Activated CD4-positive, alpha-beta T cell treated with anti-CD3 and anti-CD28 coated beads for 36 hours (primary cell): ENCODE results near the gene EDEM1. TPM values are rescaled to one million over a fixed set of nuclear protein-coding genes. Genes with fewer than 3 reads are reported as not detected.
A peak's percentile ranks its signal among the peaks of the same experiment; 100 is the strongest.

Source experiments
- ATAC-seq: fragments of 200-7000 bp; cut with Tn5 transposase; one replicate; pipeline ENCODE4 v1.10.0; 2021; ENCODE audit warnings: mild to moderate bottlenecking, moderate library complexity
- CTCF ChIA-PET: fragments of 350-600 bp; sonication (Branson Sonifier 250); formaldehyde crosslinking; loops from one replicate; lab custom pipeline; 2021; ENCODE audit warnings: antibody characterized with exemption; lab: Charles Lee
- POLR2A ChIA-PET: fragments of 350-600 bp; sonication (Branson Sonifier 250); formaldehyde crosslinking; loops from one replicate; lab custom pipeline; 2021; ENCODE audit warnings: antibody characterized with exemption, inconsistent platforms; lab: Charles Lee
- DNase-seq: peaks from one replicate; pipeline ENCODE4 v3.0.0-alpha.2; 2020
- H3K27ac Mint-ChIP-seq: one replicate; pipeline ENCODE4 v1.8.0; 2021; ENCODE audit warnings: mixed read lengths
- H3K27me3 Mint-ChIP-seq: one replicate; pipeline ENCODE4 v1.8.0; 2021; ENCODE audit warnings: mixed read lengths
- H3K36me3 Mint-ChIP-seq: one replicate; pipeline ENCODE4 v1.8.0; 2021; ENCODE audit warnings: low read depth, mixed read lengths
- H3K4me1 Mint-ChIP-seq: one replicate; pipeline ENCODE4 v1.8.0; 2021; ENCODE audit warnings: mixed read lengths
- H3K4me3 Mint-ChIP-seq: one replicate; pipeline ENCODE4 v1.8.0; 2021; ENCODE audit warnings: mild to moderate bottlenecking, moderate library complexity, mixed read lengths
- H3K9me3 Mint-ChIP-seq: one replicate; pipeline ENCODE4 v1.8.0; 2021; ENCODE audit warnings: low read depth, mixed read lengths
- intact Hi-C, 2 experiments: fragments of 100-400 bp; cut with DNase I in 1 of 2; cut with micrococcal nuclease in 1 of 2; formaldehyde crosslinking; loops; one replicate each; pipeline versions ENCODE4 v1.14.2 to v1.15.1; 2022 to 2024; cut with DNase I, micrococcal nuclease
- total RNA-seq, 2 experiments: library from RNA; stranded (reverse); gene quantifications; one replicate each; pipeline ENCODE4 v1.2.3, GENCODE V29; 2021

Gene EDEM1
- total RNA-seq, 2 experiments from 2014 or later, result 105 to 175 TPM

- ATAC-seq (peak; percentile 20), DNase-seq (peak; percentile 70)
- Mint-ChIP-seq H3K36me3 (peaks cover 52% of the 10 kb centered on the region), H3K4me1 (peaks cover 36% of the 10 kb centered on the region), H3K27ac (peak overlapping the region; percentile 99), H3K4me3 (peak overlapping the region; percentile 99), H3K27me3 (no peaks in the 10 kb centered on the region), H3K9me3 (peaks cover 2% of the 10 kb centered on the region)
- intact Hi-C loops, result loop anchor here (1.0 to 10.0 kb wide), 4 partner anchors 9 to 696 kb away; partner anchors contain the start of gene ITPR1 (in 1 of the 2)
- CTCF ChIA-PET, result interaction anchor here (0.6 to 4.1 kb wide), 4 partner anchors 9 to 360 kb away, joined by 3 to 26 read pairs (median 4); no protein-coding TSS in a partner anchor
- POLR2A ChIA-PET, result interaction anchor here (0.7 to 3.6 kb wide), 6 partner anchors 9 to 208 kb away, joined by 3 to 31 read pairs (median 5); no protein-coding TSS in a partner anchor
Observed at GRCh38 chr3:5188419-5189221, 1.1 kb downstream of the EDEM1 start.

GRCh38 chr3:5190147-5190791 lies 2.8 kb downstream of the EDEM1 start:
- Mint-ChIP-seq H3K4me3 (peak overlapping the region; percentile 99), H3K27ac (peak overlapping the region; percentile 99), H3K9me3 (peaks cover 2% of the 10 kb centered on the region), H3K27me3 (no peaks in the 10 kb centered on the region), H3K4me1 (peaks cover 53% of the 10 kb centered on the region), H3K36me3 (peaks cover 65% of the 10 kb centered on the region)
- ATAC-seq (peak; percentile 8), DNase-seq (peak; percentile 62)
- intact Hi-C loops, result loop anchor here (1.0 to 10.0 kb wide), 4 partner anchors 210 to 765 kb away; partner anchors contain the start of gene ITPR1 (in 1 of the 2)
- ChIA-PET CTCF (no interaction called here), POLR2A (interaction anchor here (0.6 to 3.6 kb wide), 3 partner anchors 16 to 355 kb away, joined by 3 to 21 read pairs (median 5); no protein-coding TSS in a partner anchor)

GRCh38 chr3:5191555-5192304 lies 4.2 kb downstream of the EDEM1 start:
- no peak for DNase-seq
- H3K9me3 Mint-ChIP-seq, result peaks cover 2% of the 10 kb centered on the region
- H3K27me3 Mint-ChIP-seq, result no peaks in the 10 kb centered on the region
- intact Hi-C loops, result loop anchor here (5.0 to 10.0 kb wide), 3 partner anchors 284 to 767 kb away; partner anchors contain the start of gene ITPR1 (in 1 of the 2)
- H3K4me3 Mint-ChIP-seq, result peak overlapping the region; percentile 70
- H3K27ac Mint-ChIP-seq, result peak overlapping the region; percentile 98
- peaks cover 79% of the 10 kb centered on the region for H3K36me3 Mint-ChIP-seq
- ATAC-seq, result no peak
- peaks cover 62% of the 10 kb centered on the region for H3K4me1 Mint-ChIP-seq
- POLR2A ChIA-PET, result interaction anchor here (3.1 to 3.5 kb wide), 2 partner anchors 68 to 213 kb away, joined by 7 to 23 read pairs; partner anchors contain the start of gene BHLHE40
- CTCF ChIA-PET, result interaction anchor here (0.7 to 2.6 kb wide), 5 partner anchors 9 to 212 kb away, joined by 3 to 15 read pairs (median 6); partner anchors contain the start of gene BHLHE40

DNA sequence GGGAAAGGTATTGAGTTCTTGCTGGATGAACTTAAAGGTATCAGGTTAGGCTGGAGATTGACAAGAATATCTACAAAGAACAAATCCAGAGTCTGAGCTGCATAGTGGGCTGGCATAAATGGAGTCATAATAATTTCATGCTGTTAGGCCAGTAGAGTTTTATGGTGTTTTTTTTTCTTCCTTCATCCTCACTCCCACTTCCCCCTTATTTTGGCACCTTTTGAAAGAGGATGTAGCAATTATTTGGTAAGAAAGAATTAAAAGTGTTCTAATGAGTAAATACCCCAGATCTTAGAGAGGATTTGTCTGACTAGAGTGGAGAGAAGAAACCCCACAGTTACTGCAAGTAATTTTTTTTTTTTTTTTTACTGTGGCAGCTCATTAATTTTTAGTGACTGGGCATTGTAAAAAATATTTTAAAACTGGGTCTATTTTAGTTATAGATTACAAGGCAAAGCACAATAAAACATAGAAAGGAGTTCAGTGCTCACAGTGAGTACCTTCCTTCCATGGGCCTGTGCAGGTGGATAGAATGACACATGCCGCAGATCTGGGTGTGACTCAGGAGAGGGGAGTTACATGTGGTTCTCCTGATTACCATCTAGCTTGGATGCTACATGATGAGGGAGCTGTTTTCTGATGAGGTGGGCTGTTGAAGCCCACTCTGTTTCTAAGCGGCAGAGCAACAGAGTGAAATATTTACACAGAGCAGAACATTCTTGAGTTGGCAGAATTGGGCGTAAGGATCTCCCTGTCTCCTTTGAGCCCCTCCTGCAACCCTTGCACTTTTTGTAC lies 5.3 kb downstream of the EDEM1 start:
- no peaks in the 10 kb centered on the region for H3K27me3 Mint-ChIP-seq
- H3K4me3 Mint-ChIP-seq, result peak overlapping the region; percentile 70
- POLR2A ChIA-PET, result interaction anchor here (3.1 to 3.5 kb wide), 2 partner anchors 69 to 214 kb away, joined by 7 to 23 read pairs; partner anchors contain the start of gene BHLHE40
- H3K36me3 Mint-ChIP-seq, result peaks cover 88% of the 10 kb centered on the region
- peak overlapping the region; percentile 98 for H3K27ac Mint-ChIP-seq
- peaks cover 2% of the 10 kb centered on the region for H3K9me3 Mint-ChIP-seq
- DNase-seq (peak; percentile 76), ATAC-seq (peak; percentile 16)
- CTCF ChIA-PET, result interaction anchor here (0.6 to 2.6 kb wide), 9 partner anchors 10 to 351 kb away, joined by 3 to 15 read pairs (median 3); partner anchors contain the start of gene BHLHE40
- intact Hi-C loops, result loop anchor here (1.0 to 10.0 kb wide), 4 partner anchors 140 to 768 kb away; partner anchors contain the start of gene ITPR1 (in 1 of the 2)
- H3K4me1 Mint-ChIP-seq, result peaks cover 68% of the 10 kb centered on the region

- Mint-ChIP-seq H3K36me3 (peaks cover 93% of the 10 kb centered on the region), H3K27me3 (no peaks in the 10 kb centered on the region), H3K4me3 (peak overlapping the region; percentile 68), H3K9me3 (peaks cover 2% of the 10 kb centered on the region), H3K4me1 (peaks cover 84% of the 10 kb centered on the region), H3K27ac (peak overlapping the region; percentile 98)
- intact Hi-C loops, result loop anchor here (1.0 to 10.0 kb wide), 5 partner anchors 172 to 770 kb away; partner anchors contain the start of gene ITPR1 (in 1 of the 2)
- CTCF ChIA-PET, result interaction anchor here (1.2 to 1.5 kb wide), 3 partner anchors 9 to 73 kb away, joined by 3 to 7 read pairs (median 5); partner anchors contain the start of gene ARL8B
- POLR2A ChIA-PET, result interaction anchor here (0.6 to 3.5 kb wide), 5 partner anchors 12 to 698 kb away, joined by 3 to 23 read pairs (median 4); partner anchors contain the start of gene BHLHE40
- no peak for DNase-seq
- ATAC-seq, result peak; percentile 16
Observed at GRCh38 chr3:5194341-5194740, 6.8 kb downstream of the EDEM1 start.

- intact Hi-C loops, result loop anchor here (1.0 to 10.0 kb wide), 10 partner anchors 137 to 783 kb away; partner anchors contain the start of gene ITPR1 (in 1 of the 2)
- Mint-ChIP-seq H3K36me3 (peaks cover 94% of the 10 kb centered on the region), H3K4me3 (peak overlapping the region; percentile 68), H3K9me3 (peaks cover 2% of the 10 kb centered on the region), H3K27me3 (no peaks in the 10 kb centered on the region), H3K4me1 (peaks cover 90% of the 10 kb centered on the region), H3K27ac (peak overlapping the region; percentile 98)
- CTCF ChIA-PET, result interaction anchor here (0.8 to 1.5 kb wide), 4 partner anchors 10 to 73 kb away, joined by 3 to 7 read pairs (median 4); partner anchors contain the start of gene ARL8B
- POLR2A ChIA-PET, result interaction anchor here (0.7 to 3.5 kb wide), 3 partner anchors 71 to 216 kb away, joined by 4 to 23 read pairs (median 7); partner anchors contain the start of gene BHLHE40
- DNase-seq (peak; percentile 62), ATAC-seq (peak; percentile 34)
Observed at GRCh38 chr3:5194801-5195509, 7.4 kb downstream of the EDEM1 start.

DNA sequence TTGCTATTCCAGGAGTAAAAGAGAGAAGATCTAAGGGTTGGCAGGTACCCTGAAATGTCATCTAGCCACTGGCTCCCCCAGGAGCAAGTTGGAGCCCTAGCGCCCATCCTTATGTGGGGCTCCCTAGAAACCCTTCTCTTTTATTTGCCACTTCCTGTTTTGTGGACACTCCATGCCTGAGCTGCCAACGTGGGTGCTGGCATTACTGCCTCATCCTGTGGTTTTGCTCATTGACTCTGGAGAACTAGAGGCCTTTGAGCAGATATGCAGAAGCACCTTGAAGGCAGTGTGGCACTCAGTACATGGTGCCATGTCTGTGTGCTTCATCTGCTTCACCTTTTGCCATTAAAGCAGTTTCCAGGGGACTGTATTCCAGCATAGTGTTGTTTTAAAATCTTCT lies 8.1 kb downstream of the EDEM1 start:
- POLR2A ChIA-PET, result interaction anchor here (1.4 to 3.0 kb wide), 3 partner anchors 8 to 215 kb away, joined by 3 to 46 read pairs (median 31); partner anchors contain the start of genes ARL8B and EDEM1
- Mint-ChIP-seq H3K27ac (peak overlapping the region; percentile 98), H3K36me3 (peaks cover 93% of the 10 kb centered on the region), H3K4me1 (peaks cover 94% of the 10 kb centered on the region), H3K27me3 (no peaks in the 10 kb centered on the region), H3K4me3 (peak overlapping the region; percentile 68), H3K9me3 (peaks cover 2% of the 10 kb centered on the region)
- intact Hi-C loops, result loop anchor here (2.0 to 10.0 kb wide), 9 partner anchors 137 to 783 kb away; partner anchors contain the start of genes BHLHE40 (in 1 of the 2) and ITPR1 (in 1 of the 2)
- DNase-seq (peak; percentile 62), ATAC-seq (no peak)
- CTCF ChIA-PET, result interaction anchor here (0.7 to 2.4 kb wide), 3 partner anchors 13 to 72 kb away, joined by 3 to 16 read pairs (median 3); no protein-coding TSS in a partner anchor

- H3K27ac Mint-ChIP-seq, result peak overlapping the region; percentile 98
- H3K4me1 Mint-ChIP-seq, result peaks cover 91% of the 10 kb centered on the region
- DNase-seq (no peak), ATAC-seq (peak; percentile 0)
- H3K36me3 Mint-ChIP-seq, result peaks cover 93% of the 10 kb centered on the region
- intact Hi-C loops, result loop anchor here (1.0 to 10.0 kb wide), 13 partner anchors 8 to 785 kb away; partner anchors contain the start of genes ARL8B (in 2 of the 2), BHLHE40 (in 1 of the 2), EDEM1 (in 1 of the 2) and ITPR1 (in 1 of the 2)
- no peaks in the 10 kb centered on the region for H3K27me3 Mint-ChIP-seq
- peaks cover 2% of the 10 kb centered on the region for H3K9me3 Mint-ChIP-seq
- POLR2A ChIA-PET, result interaction anchor here (0.6 to 3.0 kb wide), 11 partner anchors 8 to 360 kb away, joined by 3 to 46 read pairs (median 5); partner anchors contain the start of genes ARL8B, BHLHE40 and EDEM1
- CTCF ChIA-PET, result interaction anchor here (0.7 to 3.4 kb wide), 7 partner anchors 10 to 217 kb away, joined by 3 to 26 read pairs (median 6); partner anchors contain the start of gene EDEM1
- peak overlapping the region; percentile 68 for H3K4me3 Mint-ChIP-seq
Observed at GRCh38 chr3:5197022-5197421, 9.5 kb downstream of the EDEM1 start.
